ENCODE data around the gene PPIE.
"Not testable (repeated sequence)": the region's sequence is repeated elsewhere in the genome, so short reads cannot be mapped to it uniquely, and the experiment has no call there.

- TF ChIP-seq, protein P1, sequence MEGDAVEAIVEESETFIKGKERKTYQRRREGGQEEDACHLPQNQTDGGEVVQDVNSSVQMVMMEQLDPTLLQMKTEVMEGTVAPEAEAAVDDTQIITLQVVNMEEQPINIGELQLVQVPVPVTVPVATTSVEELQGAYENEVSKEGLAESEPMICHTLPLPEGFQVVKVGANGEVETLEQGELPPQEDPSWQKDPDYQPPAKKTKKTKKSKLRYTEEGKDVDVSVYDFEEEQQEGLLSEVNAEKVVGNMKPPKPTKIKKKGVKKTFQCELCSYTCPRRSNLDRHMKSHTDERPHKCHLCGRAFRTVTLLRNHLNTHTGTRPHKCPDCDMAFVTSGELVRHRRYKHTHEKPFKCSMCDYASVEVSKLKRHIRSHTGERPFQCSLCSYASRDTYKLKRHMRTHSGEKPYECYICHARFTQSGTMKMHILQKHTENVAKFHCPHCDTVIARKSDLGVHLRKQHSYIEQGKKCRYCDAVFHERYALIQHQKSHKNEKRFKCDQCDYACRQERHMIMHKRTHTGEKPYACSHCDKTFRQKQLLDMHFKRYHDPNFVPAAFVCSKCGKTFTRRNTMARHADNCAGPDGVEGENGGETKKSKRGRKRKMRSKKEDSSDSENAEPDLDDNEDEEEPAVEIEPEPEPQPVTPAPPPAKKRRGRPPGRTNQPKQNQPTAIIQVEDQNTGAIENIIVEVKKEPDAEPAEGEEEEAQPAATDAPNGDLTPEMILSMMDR (IDR thresholded peaks at IDR 0.05; ENCODE audit: borderline replicate concordance, extremely low read depth, low read length, poor library complexity, severe bottlenecking): not testable (repeated sequence)
- TF ChIP-seq EZH2 (IDR thresholded peaks at IDR 0.05; ENCODE audit: borderline replicate concordance, low read depth, low read length, severe bottlenecking): not testable (repeated sequence)
Observed at GRCh38 chr1:39786303-39787107, 47.8 kb downstream of the PPIE start.
